ENCODE measurements around the gene PTPN1. TPM values are rescaled to one million over a fixed set of nuclear protein-coding genes. Genes with fewer than 3 reads are reported as not detected.

Gene PTPN1
- polyA plus RNA-seq, 4 donors, result 6.5 to 18.0 (median 12.6) TPM

- peaks cover 2 to 25% (median 7%) of the 10 kb centered on the region in 3 donors for H3K4me1 ChIP-seq (ENCODE audit: control insufficient read depth in 3 of 3, insufficient read depth in 2 of 3, low read depth in 1 of 3, low read length in 2 of 3)
- H3K4me3 ChIP-seq (ENCODE audit: low read depth in 1 of 3, low read length in 3 of 3), result no peak overlapping the region
- FAIRE-seq (no peak), DNase-seq (no peak)
- no peaks in the 10 kb centered on the region for H3K27me3 ChIP-seq (ENCODE audit: control insufficient read depth in 3 of 3, insufficient read depth in 3 of 3, low read length in 3 of 3)
- peak overlapping the region in 2 of 3 donors; percentile 62 to 80 for H3K27ac ChIP-seq (ENCODE audit: low read depth in 1 of 3, low read length in 2 of 3)
- no peaks in the 10 kb centered on the region for H3K36me3 ChIP-seq (ENCODE audit: control insufficient read depth in 3 of 3, insufficient read depth in 2 of 3, low read depth in 1 of 3, low read length in 3 of 3)
- no peaks in the 10 kb centered on the region for H3K9me3 ChIP-seq (ENCODE audit: control insufficient read depth in 2 of 2, insufficient read depth in 1 of 2, low read depth in 1 of 2, low read length in 1 of 2)
- WGBS, 3 donors, result 60 to 76% (median 65%) methylated on average over 4 of the region's 4 CpGs
Measured at GRCh38 chr20:50518270-50518721, 8.1 kb downstream of the PTPN1 start.

DNA sequence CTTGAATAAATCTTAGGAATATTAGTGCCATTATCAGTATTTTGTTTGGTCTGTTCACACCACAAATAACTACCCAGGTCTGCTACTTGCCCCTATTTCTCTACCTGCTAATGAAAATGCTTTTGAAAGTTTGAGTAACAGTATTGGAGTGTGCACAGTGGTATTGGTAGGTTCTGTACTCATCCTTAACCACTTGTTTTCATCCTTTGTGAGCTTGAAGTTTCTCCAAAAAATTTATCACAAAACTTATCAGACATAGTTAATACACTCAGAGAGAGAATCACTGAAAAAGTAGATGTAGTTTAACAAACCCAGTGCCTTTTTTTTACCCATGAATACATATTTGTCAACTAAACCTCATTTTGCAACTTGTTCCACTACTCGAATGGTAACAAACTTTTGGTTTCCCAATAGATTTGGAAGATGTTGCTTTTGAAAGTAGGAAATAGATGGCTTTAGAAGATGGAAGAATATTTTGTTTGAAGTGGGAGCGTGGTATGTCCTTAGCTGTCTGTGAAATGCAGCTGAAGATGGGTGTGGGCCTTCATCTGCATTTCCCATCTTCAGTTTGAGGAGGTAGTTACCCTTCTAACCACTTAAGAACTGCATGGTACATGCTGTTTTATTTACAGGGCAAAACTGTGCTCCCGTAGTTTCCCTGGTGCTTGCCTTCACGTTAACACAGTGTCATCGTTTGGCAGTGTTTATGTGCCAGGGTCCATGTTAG lies 9.0 kb downstream of the PTPN1 start:
- H3K4me3 ChIP-seq (ENCODE audit: low read depth in 1 of 3, low read length in 3 of 3), result no peak overlapping the region
- no peaks in the 10 kb centered on the region for H3K27me3 ChIP-seq (ENCODE audit: control insufficient read depth in 3 of 3, insufficient read depth in 3 of 3, low read length in 3 of 3)
- no peaks in the 10 kb centered on the region for H3K9me3 ChIP-seq (ENCODE audit: control insufficient read depth in 2 of 2, insufficient read depth in 1 of 2, low read depth in 1 of 2, low read length in 1 of 2)
- 54 to 76% (median 63%) methylated on average over 5 of the region's 5 CpGs for WGBS, 3 donors
- H3K4me1 ChIP-seq (ENCODE audit: control insufficient read depth in 3 of 3, insufficient read depth in 2 of 3, low read depth in 1 of 3, low read length in 2 of 3), result peaks cover 2 to 29% (median 7%) of the 10 kb centered on the region in 3 donors
- no peaks in the 10 kb centered on the region for H3K36me3 ChIP-seq (ENCODE audit: control insufficient read depth in 3 of 3, insufficient read depth in 2 of 3, low read depth in 1 of 3, low read length in 3 of 3)
- peak overlapping the region in 2 of 3 donors; percentile 71 to 80 for H3K27ac ChIP-seq (ENCODE audit: low read depth in 1 of 3, low read length in 2 of 3)
- DNase-seq (no peak), FAIRE-seq (no peak)

DNA sequence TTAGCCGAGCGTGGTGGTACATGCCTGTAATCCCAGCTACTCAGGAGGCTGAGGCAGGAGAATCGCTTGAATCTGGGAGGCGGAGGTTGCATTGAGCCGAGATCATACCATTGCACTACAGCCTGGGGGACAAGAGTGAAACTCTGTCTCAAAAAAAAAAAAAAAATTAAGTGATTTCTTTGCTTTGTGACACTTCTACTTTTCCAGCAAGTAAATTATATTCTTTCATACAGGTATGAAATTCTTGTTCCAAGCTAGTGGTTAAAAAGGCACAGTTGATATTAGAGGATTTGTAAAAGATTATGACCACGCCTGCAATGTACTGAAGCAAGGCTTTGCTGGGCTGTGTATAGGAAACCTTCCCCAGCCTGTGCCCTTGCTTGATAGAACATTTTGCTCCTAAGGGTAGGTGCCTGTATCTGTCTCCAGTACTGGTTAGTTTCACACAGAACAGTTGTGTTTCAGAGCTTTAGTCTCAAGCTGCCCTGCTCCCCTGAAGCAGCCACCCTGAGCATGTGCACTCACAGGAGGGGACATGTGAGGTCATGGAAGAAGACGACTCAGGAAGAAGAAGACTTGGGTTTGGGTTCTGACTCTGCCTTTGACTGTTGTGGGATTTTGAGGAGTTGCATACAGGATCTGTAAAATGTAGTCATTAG lies 10.2 kb downstream of the PTPN1 start:
- H3K4me1 ChIP-seq (ENCODE audit: control insufficient read depth in 3 of 3, insufficient read depth in 2 of 3, low read depth in 1 of 3, low read length in 2 of 3), result peaks cover 2 to 21% (median 7%) of the 10 kb centered on the region in 3 donors
- H3K27ac ChIP-seq (ENCODE audit: low read depth in 1 of 3, low read length in 2 of 3), result peak overlapping the region in 1 of 3 donors; percentile 75
- FAIRE-seq, result no peak
- H3K4me3 ChIP-seq (ENCODE audit: low read depth in 1 of 3, low read length in 3 of 3), result no peak overlapping the region
- 83 to 89% (median 85%) methylated on average over 7 of the region's 7 CpGs for WGBS, 3 donors
- peak in 1 of 2 donors; percentile 33 for DNase-seq
- H3K36me3 ChIP-seq (ENCODE audit: control insufficient read depth in 3 of 3, insufficient read depth in 2 of 3, low read depth in 1 of 3, low read length in 3 of 3), result no peaks in the 10 kb centered on the region
- no peaks in the 10 kb centered on the region for H3K9me3 ChIP-seq (ENCODE audit: control insufficient read depth in 2 of 2, insufficient read depth in 1 of 2, low read depth in 1 of 2, low read length in 1 of 2)
- H3K27me3 ChIP-seq (ENCODE audit: control insufficient read depth in 3 of 3, insufficient read depth in 3 of 3, low read length in 3 of 3), result no peaks in the 10 kb centered on the region

DNA sequence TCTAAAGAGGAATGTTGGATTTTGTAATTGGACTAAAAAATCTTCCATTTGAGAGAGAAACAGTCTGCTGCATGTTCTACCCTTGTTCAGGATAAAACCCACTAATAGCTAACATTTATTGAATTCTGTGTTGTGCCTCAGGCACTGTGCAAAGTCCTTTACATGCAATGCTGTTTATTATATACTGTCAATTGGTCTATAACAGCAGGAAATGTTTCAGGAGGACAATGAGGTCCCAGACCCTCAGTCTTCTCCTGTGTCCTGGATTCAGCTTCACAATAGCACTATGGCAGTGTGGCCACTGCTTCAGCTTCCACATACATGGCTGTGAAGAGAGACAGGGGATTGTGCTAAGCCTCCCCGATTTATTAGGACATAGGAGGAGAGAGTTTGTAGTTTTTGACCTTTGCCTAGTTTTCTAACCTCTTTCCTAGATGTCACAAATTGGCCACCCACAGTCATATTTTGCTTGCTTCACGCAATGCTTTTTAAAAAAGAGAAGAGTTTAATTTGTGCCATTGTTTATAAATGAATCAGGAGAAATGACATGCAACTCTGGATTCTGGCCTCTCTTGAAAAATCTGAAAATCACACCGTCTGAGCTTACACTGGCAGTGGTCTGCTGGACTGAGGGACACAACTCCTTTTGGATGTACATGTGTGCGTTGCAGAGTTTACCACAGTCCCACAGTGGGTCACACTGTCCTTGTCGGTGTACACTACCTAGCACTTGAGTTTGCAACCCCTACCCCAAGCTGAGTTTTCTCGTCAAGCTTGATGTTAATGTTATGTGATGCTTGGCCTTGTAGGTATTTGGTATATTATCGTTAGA lies 11.3 kb downstream of the PTPN1 start:
- DNase-seq, result no peak
- H3K4me1 ChIP-seq (ENCODE audit: control insufficient read depth in 3 of 3, insufficient read depth in 2 of 3, low read depth in 1 of 3, low read length in 2 of 3), result peaks cover 4 to 20% (median 7%) of the 10 kb centered on the region in 3 donors
- no peaks in the 10 kb centered on the region for H3K27me3 ChIP-seq (ENCODE audit: control insufficient read depth in 3 of 3, insufficient read depth in 3 of 3, low read length in 3 of 3)
- no peak overlapping the region for H3K4me3 ChIP-seq (ENCODE audit: low read depth in 1 of 3, low read length in 3 of 3)
- no peak for FAIRE-seq
- H3K27ac ChIP-seq (ENCODE audit: low read depth in 1 of 3, low read length in 2 of 3), result peak overlapping the region in 1 of 3 donors; percentile 58
- no peaks in the 10 kb centered on the region for H3K9me3 ChIP-seq (ENCODE audit: control insufficient read depth in 2 of 2, insufficient read depth in 1 of 2, low read depth in 1 of 2, low read length in 1 of 2)
- WGBS, 3 donors, result 85 to 91% (median 88%) methylated on average over 7 of the region's 7 CpGs
- no peaks in the 10 kb centered on the region for H3K36me3 ChIP-seq (ENCODE audit: control insufficient read depth in 3 of 3, insufficient read depth in 2 of 3, low read depth in 1 of 3, low read length in 3 of 3)

GRCh38 chr20:50522053-50522674 lies 12.0 kb downstream of the PTPN1 start:
- peaks cover 5 to 25% (median 11%) of the 10 kb centered on the region in 3 donors for H3K4me1 ChIP-seq (ENCODE audit: control insufficient read depth in 3 of 3, insufficient read depth in 2 of 3, low read depth in 1 of 3, low read length in 2 of 3)
- no peak overlapping the region for H3K27ac ChIP-seq (ENCODE audit: low read depth in 1 of 3, low read length in 2 of 3)
- H3K9me3 ChIP-seq (ENCODE audit: control insufficient read depth in 2 of 2, insufficient read depth in 1 of 2, low read depth in 1 of 2, low read length in 1 of 2), result no peaks in the 10 kb centered on the region
- no peaks in the 10 kb centered on the region for H3K27me3 ChIP-seq (ENCODE audit: control insufficient read depth in 3 of 3, insufficient read depth in 3 of 3, low read length in 3 of 3)
- no peak overlapping the region for H3K4me3 ChIP-seq (ENCODE audit: low read depth in 1 of 3, low read length in 3 of 3)
- H3K36me3 ChIP-seq (ENCODE audit: control insufficient read depth in 3 of 3, insufficient read depth in 2 of 3, low read depth in 1 of 3, low read length in 3 of 3), result peaks cover 0 to 3% (median 0%) of the 10 kb centered on the region in 3 donors
- WGBS, 3 donors, result 95 to 100% (median 95%) methylated on average over 3 of the region's 3 CpGs
- no peak for FAIRE-seq
- DNase-seq, result no peak

DNA sequence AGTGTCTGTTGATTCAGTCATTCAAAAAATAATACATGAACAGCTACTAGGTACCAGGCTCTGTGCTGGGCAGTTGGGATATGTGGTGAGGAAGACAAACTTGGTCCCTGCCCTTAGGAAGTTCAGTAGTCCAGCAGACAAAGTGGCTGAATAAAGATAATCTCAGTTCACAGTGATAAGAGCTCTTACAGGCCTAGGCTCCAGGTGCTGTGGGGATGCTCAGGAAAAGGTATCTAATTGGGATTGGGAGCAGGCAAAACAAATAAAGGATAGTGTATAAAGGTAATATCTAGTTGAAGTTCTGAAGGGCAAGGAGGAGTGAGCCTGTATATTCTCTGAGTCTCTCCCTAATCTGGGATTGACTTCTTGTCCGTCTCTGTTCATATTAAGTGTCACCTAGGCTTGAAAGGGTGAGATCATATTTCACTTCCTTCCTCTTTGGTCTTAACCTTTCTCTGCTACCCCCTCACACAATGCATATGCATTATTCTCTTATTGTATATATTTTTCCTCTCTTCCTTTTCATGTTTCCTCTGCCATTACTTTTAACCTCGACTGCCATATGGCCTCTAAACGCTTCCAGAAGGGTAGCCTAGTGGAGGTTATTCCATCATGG lies 13.5 kb downstream of the PTPN1 start:
- FAIRE-seq (no peak), DNase-seq (peak in 1 of 2 donors; percentile 34)
- no peaks in the 10 kb centered on the region for H3K27me3 ChIP-seq (ENCODE audit: control insufficient read depth in 3 of 3, insufficient read depth in 3 of 3, low read length in 3 of 3)
- H3K4me1 ChIP-seq (ENCODE audit: control insufficient read depth in 3 of 3, insufficient read depth in 2 of 3, low read depth in 1 of 3, low read length in 2 of 3), result peaks cover 5 to 25% (median 8%) of the 10 kb centered on the region in 3 donors
- no peak overlapping the region for H3K4me3 ChIP-seq (ENCODE audit: low read depth in 1 of 3, low read length in 3 of 3)
- WGBS, 3 donors, result 54 to 66% (median 64%) methylated on average over 3 of the region's 3 CpGs
- no peak overlapping the region for H3K27ac ChIP-seq (ENCODE audit: low read depth in 1 of 3, low read length in 2 of 3)
- H3K9me3 ChIP-seq (ENCODE audit: control insufficient read depth in 2 of 2, insufficient read depth in 1 of 2, low read depth in 1 of 2, low read length in 1 of 2), result no peaks in the 10 kb centered on the region
- peaks cover 0 to 6% (median 0%) of the 10 kb centered on the region in 3 donors for H3K36me3 ChIP-seq (ENCODE audit: control insufficient read depth in 3 of 3, insufficient read depth in 2 of 3, low read depth in 1 of 3, low read length in 3 of 3)

GRCh38 chr20:50525681-50526080 lies 15.5 kb downstream of the PTPN1 start:
- H3K4me1 ChIP-seq (ENCODE audit: control insufficient read depth in 3 of 3, insufficient read depth in 2 of 3, low read depth in 1 of 3, low read length in 2 of 3), result peaks cover 5 to 28% (median 5%) of the 10 kb centered on the region in 3 donors
- no peak for FAIRE-seq
- H3K27me3 ChIP-seq (ENCODE audit: control insufficient read depth in 3 of 3, insufficient read depth in 3 of 3, low read length in 3 of 3), result no peaks in the 10 kb centered on the region

More at GRCh38 chr20:50525681-50526080, 15.5 kb downstream of the PTPN1 start:
- Histone ChIP-seq H3K27ac (ENCODE audit: low read depth in 1 of 3, low read length in 2 of 3) (no peak overlapping the region), H3K4me3 (ENCODE audit: low read depth in 1 of 3, low read length in 3 of 3) (no peak overlapping the region), H3K36me3 (ENCODE audit: control insufficient read depth in 3 of 3, insufficient read depth in 2 of 3, low read depth in 1 of 3, low read length in 3 of 3) (peaks cover 0 to 9% (median 0%) of the 10 kb centered on the region in 3 donors), H3K9me3 (ENCODE audit: control insufficient read depth in 2 of 2, insufficient read depth in 1 of 2, low read depth in 1 of 2, low read length in 1 of 2) (no peaks in the 10 kb centered on the region)
- 95 to 99% (median 97%) methylated on average over 4 of the region's 4 CpGs for WGBS, 3 donors
- DNase-seq, result no peak
